GM19438 (cell line): ENCODE results near the gene NPPB.

Experiments
- ATAC-seq: cut with Tn5 transposase; IDR thresholded peaks from one replicate; pipeline ENCODE4 v1.9.1; 2021; ENCODE audit warnings: low read depth; ENCODE audit not compliant: unreplicated experiment

The NPPB gene

DNA sequence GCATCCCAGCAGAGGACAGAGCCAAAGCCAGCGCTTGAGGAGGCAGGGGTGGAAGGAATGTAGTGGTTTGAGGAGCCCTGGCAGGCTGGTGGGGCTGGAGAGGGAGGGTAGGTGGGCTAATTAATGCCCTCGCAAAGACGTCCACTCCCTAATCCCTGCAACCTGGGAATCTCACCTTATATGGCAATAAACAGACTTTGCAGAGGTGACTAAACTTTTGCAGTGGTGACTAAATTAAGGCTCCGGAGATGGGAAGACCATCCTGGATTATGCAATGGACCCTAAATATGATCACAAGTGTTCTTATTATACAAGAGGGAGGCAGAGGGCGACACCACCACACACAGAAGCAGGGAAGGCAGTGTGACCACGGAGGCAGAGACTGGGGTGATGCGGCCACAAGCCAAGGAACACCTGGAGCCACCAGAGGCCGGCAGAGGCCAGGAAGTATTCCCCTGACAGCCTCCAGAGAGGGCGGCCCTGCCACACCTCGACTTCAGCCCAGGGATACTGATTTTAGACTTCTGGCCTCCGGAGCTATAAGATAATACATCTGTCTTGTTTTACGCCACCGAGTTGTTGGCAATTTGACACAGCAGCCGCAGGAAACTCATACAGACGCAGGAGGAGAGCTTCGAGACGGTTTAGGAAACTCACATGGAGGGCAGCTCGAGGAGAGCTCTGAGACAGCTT lies 23.1 kb upstream of the NPPB start:
- no peak for ATAC-seq

GRCh38 chr1:11880911-11881748 lies 22.4 kb upstream of the NPPB start:
- ATAC-seq, result no peak

GRCh38 chr1:11880181-11880575 lies 21.4 kb upstream of the NPPB start:
- ATAC-seq, result no peak

- no peak for ATAC-seq
Measured at GRCh38 chr1:11879311-11880180, 20.8 kb upstream of the NPPB start.

DNA sequence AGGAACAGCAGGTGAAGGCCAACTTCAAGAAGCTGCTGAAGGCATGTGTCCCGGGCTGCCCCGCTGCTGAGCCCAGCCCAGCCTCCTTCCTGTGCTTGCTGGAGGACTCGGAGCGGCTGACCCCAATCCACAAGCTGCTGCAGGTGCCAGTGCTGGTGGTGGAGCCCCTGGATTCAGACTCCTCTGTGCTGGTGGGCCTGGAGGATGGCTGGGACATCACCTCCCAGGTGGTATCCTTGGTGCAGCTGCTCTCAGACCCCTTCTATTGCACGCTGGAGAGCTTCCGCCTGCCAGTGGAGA lies 20.1 kb upstream of the NPPB start:
- ATAC-seq, result no peak

GRCh38 chr1:11878081-11878890 lies 19.5 kb upstream of the NPPB start:
- ATAC-seq, result no peak

DNA sequence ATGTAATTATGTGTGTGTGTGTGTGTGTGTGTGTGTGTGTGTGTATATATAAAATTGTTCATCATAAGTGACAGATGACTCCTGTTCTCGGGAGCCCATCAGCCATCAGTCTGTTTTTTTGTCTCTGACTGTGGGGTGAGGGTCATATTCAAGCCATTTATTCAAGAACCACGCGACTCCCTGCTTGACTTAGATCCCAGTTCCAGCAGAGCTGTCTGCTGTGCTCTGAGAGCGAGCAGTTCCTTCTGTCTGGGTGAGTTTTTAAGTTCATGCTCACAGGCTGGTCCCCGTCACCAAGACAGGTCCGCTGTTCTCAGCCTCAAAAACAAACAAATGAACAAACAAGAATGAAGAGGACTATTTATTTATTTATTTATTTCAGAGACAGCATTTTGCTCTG lies 18.3 kb upstream of the NPPB start:
- no peak for ATAC-seq

GRCh38 chr1:11875094-11875493 lies 16.3 kb upstream of the NPPB start:
- ATAC-seq, result no peak

- ATAC-seq, result no peak
Measured at GRCh38 chr1:11874624-11875023, 15.9 kb upstream of the NPPB start.

GRCh38 chr1:11874258-11874562 lies 15.5 kb upstream of the NPPB start:
- no peak for ATAC-seq

DNA sequence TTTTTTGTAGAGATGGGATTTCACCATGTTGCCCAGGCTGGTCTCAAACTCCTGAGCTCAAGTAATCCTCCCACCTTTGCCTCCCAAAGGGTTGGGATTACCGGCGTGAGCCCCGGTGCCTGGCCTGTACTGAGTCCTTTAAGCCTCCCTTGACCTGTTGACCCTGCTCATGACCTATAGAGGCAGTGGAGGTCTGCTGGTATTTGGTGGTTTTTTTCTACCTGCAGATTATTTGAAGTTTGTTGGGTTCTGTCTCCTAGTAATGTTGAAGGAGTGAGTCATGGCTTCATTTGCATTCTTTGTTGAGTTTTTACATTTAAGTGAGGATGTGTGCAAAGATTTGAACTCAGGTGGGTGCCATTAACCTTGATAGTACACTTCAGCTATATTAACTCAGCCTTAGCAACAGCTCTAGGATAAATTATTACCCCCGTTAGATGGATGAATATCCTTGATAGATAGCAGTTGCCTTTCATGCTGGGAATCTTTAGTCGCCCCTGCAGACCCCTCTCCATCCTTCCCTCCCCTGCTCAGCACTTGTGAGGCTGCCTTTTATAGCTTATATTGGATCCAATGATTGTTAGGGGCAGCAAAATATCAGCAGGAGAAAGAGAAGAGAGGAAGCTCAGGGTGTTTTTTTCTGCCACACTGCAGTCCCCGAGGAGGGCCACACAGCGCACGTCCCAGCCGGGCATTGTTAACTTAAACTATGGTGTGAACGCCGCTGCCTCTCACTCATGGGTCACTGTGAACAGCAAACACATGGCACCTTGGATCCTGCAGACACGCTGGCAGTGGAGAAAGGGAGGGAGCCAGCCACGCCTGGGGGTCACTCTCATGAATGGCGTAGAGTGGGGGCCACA lies 14.9 kb upstream of the NPPB start:
- no peak for ATAC-seq

DNA sequence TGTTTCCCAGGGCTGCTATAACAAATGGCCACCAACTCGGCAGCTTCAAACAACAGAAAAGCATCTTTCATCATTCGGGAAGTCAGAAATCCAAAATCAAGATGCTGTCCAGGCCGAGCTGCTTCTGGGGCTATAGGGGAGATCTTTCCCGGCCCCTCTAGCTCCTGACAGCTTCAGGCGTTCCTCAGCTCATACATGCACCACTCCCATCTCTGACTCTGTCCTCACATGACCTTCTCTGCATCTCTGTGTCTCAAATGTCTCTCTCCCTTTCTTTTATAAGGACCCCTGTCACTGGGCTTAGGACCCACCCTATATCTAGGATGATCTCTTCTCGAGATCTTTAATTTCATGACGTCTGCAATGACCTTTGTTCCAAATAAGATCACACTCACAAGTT lies 13.8 kb upstream of the NPPB start:
- ATAC-seq, result no peak

DNA sequence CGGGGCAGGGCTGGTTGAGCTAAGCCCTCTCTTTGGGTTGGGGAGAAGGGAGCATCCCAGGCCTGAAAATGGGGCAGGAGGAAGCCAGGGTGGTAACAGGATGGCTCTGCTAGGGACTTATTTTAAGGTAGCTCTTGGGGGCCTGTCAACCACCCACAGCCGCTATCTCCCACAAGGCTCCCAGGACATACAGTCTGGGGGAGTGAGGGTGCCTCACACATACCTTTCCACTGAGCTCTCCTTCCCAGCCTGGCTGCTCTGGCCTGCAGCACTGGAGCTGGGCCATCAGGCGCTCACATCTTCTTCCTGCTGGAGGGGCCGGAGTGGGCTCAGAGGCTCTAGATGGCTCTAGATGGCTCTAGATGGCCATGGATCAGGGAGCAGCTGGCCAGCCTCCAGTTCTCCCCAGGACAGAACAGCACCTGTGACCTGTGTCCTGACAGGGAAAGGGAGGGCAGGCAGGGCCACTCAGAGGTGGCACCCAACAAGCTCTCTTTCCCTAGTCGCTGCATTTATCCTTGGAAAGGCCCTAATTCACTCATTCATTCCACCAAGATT lies 11.0 kb upstream of the NPPB start:
- no peak for ATAC-seq

- ATAC-seq, result no peak
Measured at GRCh38 chr1:11869104-11869503, 10.4 kb upstream of the NPPB start.

DNA sequence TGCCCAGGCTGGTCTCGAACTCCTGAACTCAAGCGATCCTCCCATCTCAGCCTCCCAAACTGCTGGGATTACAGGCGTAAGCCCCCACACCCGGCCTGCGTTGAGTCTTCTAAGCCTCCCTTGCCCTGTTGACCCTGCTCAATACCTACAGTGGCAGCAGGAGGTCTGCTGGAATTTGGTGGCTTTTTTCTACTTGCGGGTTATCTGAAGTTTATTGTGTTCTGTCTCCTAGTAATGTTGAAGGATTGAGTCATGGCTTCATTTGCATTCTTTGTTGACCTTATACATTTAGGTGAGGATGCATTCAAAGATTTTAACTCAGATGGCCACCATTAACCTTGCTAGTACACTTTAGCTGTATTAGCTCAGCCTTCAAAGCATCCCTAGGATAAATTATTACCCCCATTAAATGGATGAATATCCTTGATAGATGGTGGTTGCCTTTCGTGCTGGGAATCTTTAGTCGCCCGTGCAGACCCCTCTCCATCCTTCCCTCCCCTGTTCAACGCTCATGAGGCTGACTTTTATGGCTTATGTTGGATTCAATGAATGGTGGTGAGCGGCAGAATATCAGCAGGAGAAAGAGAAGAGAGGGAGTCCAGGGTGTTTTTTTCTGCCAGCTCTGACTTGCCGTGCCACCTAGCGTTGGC lies 9.7 kb upstream of the NPPB start:
- no peak for ATAC-seq

- ATAC-seq, result no peak
Measured at GRCh38 chr1:11862890-11863289, 4.1 kb upstream of the NPPB start.

DNA sequence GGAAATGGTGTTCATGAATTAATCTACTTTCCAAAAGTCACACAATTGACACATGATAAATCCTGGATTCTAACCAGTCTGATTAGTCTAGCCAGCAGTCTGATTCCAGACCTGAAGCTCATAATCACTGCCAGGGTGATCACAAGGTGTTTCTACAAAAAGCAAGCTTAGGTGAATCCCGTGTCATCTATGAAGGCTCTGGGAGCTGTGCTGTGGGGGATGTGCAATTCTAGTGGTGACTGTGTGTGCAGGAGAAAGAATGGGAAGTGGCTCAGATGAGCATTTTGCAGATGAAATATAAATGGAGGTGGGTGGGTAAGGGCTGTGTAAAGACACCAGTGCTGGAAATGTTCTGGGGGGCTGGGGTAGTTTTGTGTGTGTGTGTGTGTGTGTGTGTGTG lies 1.8 kb upstream of the NPPB start:
- ATAC-seq, result no peak

DNA sequence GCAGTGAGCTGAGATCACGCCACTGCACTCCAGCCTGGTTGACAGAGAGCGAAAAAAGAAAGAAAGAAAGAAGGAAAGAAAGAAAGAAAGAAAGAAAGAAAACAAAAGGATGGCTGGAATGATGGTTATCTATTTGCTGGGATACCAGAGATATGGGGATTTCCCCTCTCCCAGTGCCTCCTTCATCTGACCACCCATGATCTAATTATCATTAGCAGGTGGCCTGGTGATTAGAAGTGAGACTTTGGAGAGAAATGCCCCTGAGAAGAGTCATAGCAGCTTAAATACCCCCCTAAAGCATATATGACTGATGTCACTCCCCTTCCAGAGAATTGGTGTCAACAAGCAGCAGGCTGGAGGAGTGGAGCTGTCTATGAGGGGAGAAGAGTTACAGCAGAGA lies 1.3 kb upstream of the NPPB start:
- no peak for ATAC-seq
